ENCODE data around the gene SPEF2. TPM values are rescaled to one million over a fixed set of nuclear protein-coding genes. Genes with fewer than 3 reads are reported as not detected.

SPEF2 gene
- total RNA-seq, 1 experiment from 2014 or later, result 0.87 TPM

DNA sequence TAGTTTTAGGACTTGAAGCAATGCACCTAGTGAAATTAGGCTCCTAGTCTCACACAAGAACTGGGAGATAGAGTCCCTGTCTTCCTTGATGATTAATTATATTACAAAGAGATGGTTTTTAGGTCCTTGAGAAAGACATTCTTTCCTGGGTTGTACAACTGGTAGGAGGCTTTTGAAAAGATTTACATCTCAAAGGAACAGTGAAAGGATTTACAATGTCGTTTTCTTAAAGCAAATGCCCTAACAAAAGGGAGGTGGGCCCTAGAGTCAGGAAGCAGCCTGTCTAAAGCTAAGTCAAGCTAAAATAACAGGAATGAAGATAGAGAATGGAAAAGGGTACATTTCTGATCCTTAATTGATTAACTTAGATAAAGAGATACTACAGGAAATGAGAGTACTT is 136.8 kb downstream of the SPEF2 start:
- Histone ChIP-seq H3K4me3 (ENCODE audit: low read depth in 2 of 2, low read length in 2 of 2) (no peak overlapping the region), H3K4me1 (ENCODE audit: control insufficient read depth, insufficient read depth, low read length) (no peaks in the 10 kb centered on the region), H3K27me3 (ENCODE audit: control insufficient read depth, insufficient read depth, low read length) (no peaks in the 10 kb centered on the region), H3K9me3 (ENCODE audit: control insufficient read depth, insufficient read depth, low read depth, low read length) (no peaks in the 10 kb centered on the region), H3K27ac (ENCODE audit: low read length) (no peak overlapping the region), H3K36me3 (ENCODE audit: control insufficient read depth, insufficient read depth, low read length) (no peaks in the 10 kb centered on the region)
- no TSS peak for BruUV-seq (replicated peaks)
- DNase-seq (ENCODE audit: low read depth, low spot score), result no peak
- POLR2A ChIA-PET, result no interaction called here
- CTCF ChIA-PET, result no interaction called here
- no peak for ATAC-seq
- intact Hi-C loops (cut with micrococcal nuclease; ENCODE audit: unreplicated experiment) (no loop called here), in situ Hi-C loops (cut with HindIII; ENCODE audit: low pct_unique_long_range_greater_than_20kb, low sequenced_read_pairs) (no loop called here)
- TF ChIP-seq TCF7L2 (IDR thresholded peaks at IDR 0.05; ENCODE audit: low read depth, low read length) (no peak), POLR2AphosphoS5 (IDR thresholded peaks at IDR 0.05; ENCODE audit: low read depth, low read length) (no peak), SIN3A (IDR thresholded peaks at IDR 0.05; ENCODE audit: borderline replicate concordance, insufficient read depth, low read depth, low read length) (no peak)
- TF ChIP-seq, protein P1, sequence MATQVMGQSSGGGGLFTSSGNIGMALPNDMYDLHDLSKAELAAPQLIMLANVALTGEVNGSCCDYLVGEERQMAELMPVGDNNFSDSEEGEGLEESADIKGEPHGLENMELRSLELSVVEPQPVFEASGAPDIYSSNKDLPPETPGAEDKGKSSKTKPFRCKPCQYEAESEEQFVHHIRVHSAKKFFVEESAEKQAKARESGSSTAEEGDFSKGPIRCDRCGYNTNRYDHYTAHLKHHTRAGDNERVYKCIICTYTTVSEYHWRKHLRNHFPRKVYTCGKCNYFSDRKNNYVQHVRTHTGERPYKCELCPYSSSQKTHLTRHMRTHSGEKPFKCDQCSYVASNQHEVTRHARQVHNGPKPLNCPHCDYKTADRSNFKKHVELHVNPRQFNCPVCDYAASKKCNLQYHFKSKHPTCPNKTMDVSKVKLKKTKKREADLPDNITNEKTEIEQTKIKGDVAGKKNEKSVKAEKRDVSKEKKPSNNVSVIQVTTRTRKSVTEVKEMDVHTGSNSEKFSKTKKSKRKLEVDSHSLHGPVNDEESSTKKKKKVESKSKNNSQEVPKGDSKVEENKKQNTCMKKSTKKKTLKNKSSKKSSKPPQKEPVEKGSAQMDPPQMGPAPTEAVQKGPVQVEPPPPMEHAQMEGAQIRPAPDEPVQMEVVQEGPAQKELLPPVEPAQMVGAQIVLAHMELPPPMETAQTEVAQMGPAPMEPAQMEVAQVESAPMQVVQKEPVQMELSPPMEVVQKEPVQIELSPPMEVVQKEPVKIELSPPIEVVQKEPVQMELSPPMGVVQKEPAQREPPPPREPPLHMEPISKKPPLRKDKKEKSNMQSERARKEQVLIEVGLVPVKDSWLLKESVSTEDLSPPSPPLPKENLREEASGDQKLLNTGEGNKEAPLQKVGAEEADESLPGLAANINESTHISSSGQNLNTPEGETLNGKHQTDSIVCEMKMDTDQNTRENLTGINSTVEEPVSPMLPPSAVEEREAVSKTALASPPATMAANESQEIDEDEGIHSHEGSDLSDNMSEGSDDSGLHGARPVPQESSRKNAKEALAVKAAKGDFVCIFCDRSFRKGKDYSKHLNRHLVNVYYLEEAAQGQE (IDR thresholded peaks at IDR 0.05; ENCODE audit: insufficient read depth in 1 of 2, low read depth in 2 of 2, low read length in 1 of 2), result no peak
- TF ChIP-seq, protein P2, sequence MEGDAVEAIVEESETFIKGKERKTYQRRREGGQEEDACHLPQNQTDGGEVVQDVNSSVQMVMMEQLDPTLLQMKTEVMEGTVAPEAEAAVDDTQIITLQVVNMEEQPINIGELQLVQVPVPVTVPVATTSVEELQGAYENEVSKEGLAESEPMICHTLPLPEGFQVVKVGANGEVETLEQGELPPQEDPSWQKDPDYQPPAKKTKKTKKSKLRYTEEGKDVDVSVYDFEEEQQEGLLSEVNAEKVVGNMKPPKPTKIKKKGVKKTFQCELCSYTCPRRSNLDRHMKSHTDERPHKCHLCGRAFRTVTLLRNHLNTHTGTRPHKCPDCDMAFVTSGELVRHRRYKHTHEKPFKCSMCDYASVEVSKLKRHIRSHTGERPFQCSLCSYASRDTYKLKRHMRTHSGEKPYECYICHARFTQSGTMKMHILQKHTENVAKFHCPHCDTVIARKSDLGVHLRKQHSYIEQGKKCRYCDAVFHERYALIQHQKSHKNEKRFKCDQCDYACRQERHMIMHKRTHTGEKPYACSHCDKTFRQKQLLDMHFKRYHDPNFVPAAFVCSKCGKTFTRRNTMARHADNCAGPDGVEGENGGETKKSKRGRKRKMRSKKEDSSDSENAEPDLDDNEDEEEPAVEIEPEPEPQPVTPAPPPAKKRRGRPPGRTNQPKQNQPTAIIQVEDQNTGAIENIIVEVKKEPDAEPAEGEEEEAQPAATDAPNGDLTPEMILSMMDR (IDR thresholded peaks at IDR 0.05), result no peak

DNA sequence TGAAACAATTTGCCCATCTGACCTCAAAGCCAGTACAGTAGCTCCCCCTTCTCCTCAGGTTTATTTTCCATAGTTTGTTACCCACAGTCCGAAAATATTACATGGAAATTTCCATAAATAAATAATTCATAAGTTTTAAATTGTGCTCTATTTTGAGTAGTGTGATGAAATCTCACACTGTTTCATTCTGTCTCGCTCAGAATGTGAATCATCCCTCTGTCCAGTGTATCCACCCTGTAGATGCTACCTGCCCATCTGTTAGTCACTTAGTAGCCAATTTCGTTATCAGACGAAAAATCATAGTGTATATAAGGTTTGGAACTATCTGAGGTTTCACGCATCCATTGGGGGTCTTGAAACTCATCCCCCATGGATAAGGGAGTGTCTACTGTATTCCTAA is 138.3 kb downstream of the SPEF2 start:
- intact Hi-C loops (cut with micrococcal nuclease; ENCODE audit: unreplicated experiment), result no loop called here
- no peaks in the 10 kb centered on the region for H3K4me1 ChIP-seq (ENCODE audit: control insufficient read depth, insufficient read depth, low read length)
- no peak overlapping the region for H3K27ac ChIP-seq (ENCODE audit: low read length)
- BruUV-seq (replicated peaks), result no TSS peak
- TF ChIP-seq SIN3A (IDR thresholded peaks at IDR 0.05; ENCODE audit: borderline replicate concordance, insufficient read depth, low read depth, low read length), result no peak
- TF ChIP-seq TCF7L2 (IDR thresholded peaks at IDR 0.05; ENCODE audit: low read depth, low read length), result no peak
- TF ChIP-seq, protein P2 (IDR thresholded peaks at IDR 0.05), result no peak
- no peak for TF ChIP-seq POLR2AphosphoS5 (IDR thresholded peaks at IDR 0.05; ENCODE audit: low read depth, low read length)
- TF ChIP-seq, protein P1 (IDR thresholded peaks at IDR 0.05; ENCODE audit: insufficient read depth in 1 of 2, low read depth in 2 of 2, low read length in 1 of 2), result no peak
- no peaks in the 10 kb centered on the region for H3K27me3 ChIP-seq (ENCODE audit: control insufficient read depth, insufficient read depth, low read length)
- no peaks in the 10 kb centered on the region for H3K36me3 ChIP-seq (ENCODE audit: control insufficient read depth, insufficient read depth, low read length)
- no peak overlapping the region for H3K4me3 ChIP-seq (ENCODE audit: low read depth in 2 of 2, low read length in 2 of 2)
- in situ Hi-C loops (cut with HindIII; ENCODE audit: low pct_unique_long_range_greater_than_20kb, low sequenced_read_pairs), result no loop called here
- ATAC-seq, result no peak
- ChIA-PET CTCF (no interaction called here), POLR2A (interaction anchor here (0.6 kb wide), 1 partner anchor 841 kb away, joined by 3 read pairs; no protein-coding TSS in a partner anchor)
- no peaks in the 10 kb centered on the region for H3K9me3 ChIP-seq (ENCODE audit: control insufficient read depth, insufficient read depth, low read depth, low read length)
- DNase-seq (ENCODE audit: low read depth, low spot score), result no peak
